Stimulated activated CD4-positive, alpha-beta T cell treated with anti-CD3 and anti-CD28 coated beads, Interleukin-15, amount 100 ng/mL, for 24 hours (primary cell): Measurements from ENCODE around the gene GRK5.

Experiments
- DNase-seq: peaks from one replicate; pipeline ENCODE4 v3.0.0-alpha.2; 2020

The GRK5 gene

GRCh38 chr10:119391440-119392251 lies 184.3 kb downstream of the GRK5 start:
- no peak for DNase-seq

GRCh38 chr10:119393019-119393418 lies 185.6 kb downstream of the GRK5 start:
- no peak for DNase-seq

- DNase-seq, result no peak
Measured at GRCh38 chr10:119393421-119393820, 186.1 kb downstream of the GRK5 start.

- DNase-seq, result peak; percentile 15
Measured at GRCh38 chr10:119393845-119394244, 186.5 kb downstream of the GRK5 start.

GRCh38 chr10:119394657-119395279 lies 187.4 kb downstream of the GRK5 start:
- no peak for DNase-seq

GRCh38 chr10:119395280-119396007 lies 188.1 kb downstream of the GRK5 start:
- no peak for DNase-seq

- no peak for DNase-seq
Measured at GRCh38 chr10:119396008-119396708, 188.8 kb downstream of the GRK5 start.

GRCh38 chr10:119396709-119397071 lies 189.3 kb downstream of the GRK5 start:
- no peak for DNase-seq

GRCh38 chr10:119397416-119397815 lies 190.0 kb downstream of the GRK5 start:
- DNase-seq, result no peak

GRCh38 chr10:119398996-119399395 lies 191.6 kb downstream of the GRK5 start:
- no peak for DNase-seq

GRCh38 chr10:119399466-119399865 lies 192.1 kb downstream of the GRK5 start:
- no peak for DNase-seq

- DNase-seq, result no peak
Measured at GRCh38 chr10:119401671-119402395, 194.5 kb downstream of the GRK5 start.

GRCh38 chr10:119403921-119404320 lies 196.6 kb downstream of the GRK5 start:
- no peak for DNase-seq

GRCh38 chr10:119404719-119405519 lies 197.5 kb downstream of the GRK5 start:
- DNase-seq, result no peak

- DNase-seq, result no peak
Measured at GRCh38 chr10:119405520-119405807, 198.1 kb downstream of the GRK5 start.

- DNase-seq, result no peak
Measured at GRCh38 chr10:119406137-119406536, 198.8 kb downstream of the GRK5 start.

- no peak for DNase-seq
Measured at GRCh38 chr10:119406601-119407253, 199.4 kb downstream of the GRK5 start.

- no peak for DNase-seq
Measured at GRCh38 chr10:119407254-119407777, 199.9 kb downstream of the GRK5 start.

- DNase-seq, result no peak
Measured at GRCh38 chr10:119408072-119408471, 200.7 kb downstream of the GRK5 start.

GRCh38 chr10:119408969-119409371 lies 201.6 kb downstream of the GRK5 start:
- DNase-seq, result no peak

GRCh38 chr10:119409385-119409784 lies 202.0 kb downstream of the GRK5 start:
- no peak for DNase-seq
